HepG2 (cell line): ENCODE results near the gene HMHB1.

Source experiments
- ETS1 ChIP-seq: sonication (generic); formaldehyde crosslinking; IDR thresholded peaks from 2 replicates; pipeline ENCODE4 v1.4.0; 2020; ENCODE audit warnings: missing genetic modification reagents
- XBP1 ChIP-seq: sonication (generic); formaldehyde crosslinking; IDR thresholded peaks from 2 replicates; pipeline ENCODE4 v1.5.0; 2020; ENCODE audit warnings: missing genetic modification reagents
- ZNF3 ChIP-seq: IDR thresholded peaks from 2 replicates; pipeline ENCODE4 v1.7.0; 2017; ENCODE audit warnings: inconsistent platforms
- ZNF776 ChIP-seq: sonication (generic); formaldehyde crosslinking; IDR thresholded peaks from 2 replicates; pipeline ENCODE4 v1.4.0; 2020; ENCODE audit warnings: mild to moderate bottlenecking, missing genetic modification reagents

GRCh38 chr5:143770450-143770849 lies 41.5 kb upstream of the HMHB1 start:
- TF ChIP-seq ZNF3 (CRISPR knock-in tag) = no peak
- TF ChIP-seq XBP1 (CRISPR knock-in tag) = no peak
- no peak for TF ChIP-seq ETS1 (CRISPR knock-in tag)
- no peak for TF ChIP-seq ZNF776 (CRISPR knock-in tag)
